Breast epithelium (tissue), 3 donors: Measurements from ENCODE around the gene PHB1.

ENCODE experiments used
- POLR2A ChIP-seq: fragments of 450-650 bp; IDR thresholded peaks from one replicate; pipeline ENCODE4 v1.6.1; 2016; ENCODE audit warnings: antibody characterized with exemption, mild to moderate bottlenecking, moderate library complexity
- POLR2AphosphoS5 ChIP-seq, 3 donors: sonication (generic); formaldehyde crosslinking; IDR thresholded peaks; one replicate each; pipeline ENCODE4 v1.6.1; 2017; ENCODE audit warnings: antibody characterized with exemption in 3 of 3
- TF ChIP-seq, protein P1 (sequence below), 3 donors: fragments of 450-650 bp; IDR thresholded peaks; one replicate each; pipeline ENCODE4 v1.5.1; 2016 to 2017; ENCODE audit warnings: antibody characterized with exemption in 3 of 3, mild to moderate bottlenecking in 3 of 3, moderate library complexity in 3 of 3

- TF ChIP-seq POLR2A (no peak), POLR2AphosphoS5 (IDR thresholded peaks at IDR 0.05) (no peak)
- TF ChIP-seq, protein P1, sequence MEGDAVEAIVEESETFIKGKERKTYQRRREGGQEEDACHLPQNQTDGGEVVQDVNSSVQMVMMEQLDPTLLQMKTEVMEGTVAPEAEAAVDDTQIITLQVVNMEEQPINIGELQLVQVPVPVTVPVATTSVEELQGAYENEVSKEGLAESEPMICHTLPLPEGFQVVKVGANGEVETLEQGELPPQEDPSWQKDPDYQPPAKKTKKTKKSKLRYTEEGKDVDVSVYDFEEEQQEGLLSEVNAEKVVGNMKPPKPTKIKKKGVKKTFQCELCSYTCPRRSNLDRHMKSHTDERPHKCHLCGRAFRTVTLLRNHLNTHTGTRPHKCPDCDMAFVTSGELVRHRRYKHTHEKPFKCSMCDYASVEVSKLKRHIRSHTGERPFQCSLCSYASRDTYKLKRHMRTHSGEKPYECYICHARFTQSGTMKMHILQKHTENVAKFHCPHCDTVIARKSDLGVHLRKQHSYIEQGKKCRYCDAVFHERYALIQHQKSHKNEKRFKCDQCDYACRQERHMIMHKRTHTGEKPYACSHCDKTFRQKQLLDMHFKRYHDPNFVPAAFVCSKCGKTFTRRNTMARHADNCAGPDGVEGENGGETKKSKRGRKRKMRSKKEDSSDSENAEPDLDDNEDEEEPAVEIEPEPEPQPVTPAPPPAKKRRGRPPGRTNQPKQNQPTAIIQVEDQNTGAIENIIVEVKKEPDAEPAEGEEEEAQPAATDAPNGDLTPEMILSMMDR (IDR thresholded peaks at IDR 0.05) = no peak
Observed at GRCh38 chr17:49381033-49381432, 33.6 kb downstream of the PHB1 start.
